Heart right ventricle (tissue), 16 donors: Measurements from ENCODE around the gene UFSP2. TPM values are rescaled to one million over a fixed set of nuclear protein-coding genes. Genes with fewer than 3 reads are reported as not detected.

Experiments
- ATAC-seq, 8 donors: fragments of 200-7000 bp; cut with Tn5 transposase; one replicate each; pipeline ENCODE4 v1.9.1; 2020; ENCODE audit warnings: mild to moderate bottlenecking in 8 of 8, moderate library complexity in 8 of 8, moderate number of reproducible peaks in 1 of 8
- DNase-seq, 2 donors: peaks; one replicate each; pipeline ENCODE4 v3.0.0-alpha.2; 2020
- H3K27ac ChIP-seq, 10 donors: fragments of 200-600 bp; sonication (generic) in 2 of 10; one replicate each; pipeline versions ENCODE4 v1.5.0 to v1.8.0; 2020 to 2022; ENCODE audit warnings: mild to moderate bottlenecking in 3 of 10
- H3K27me3 ChIP-seq, 7 donors: fragments of 200-600 bp; one replicate each; pipeline ENCODE4 v1.8.0; 2021 to 2022; ENCODE audit warnings: mild to moderate bottlenecking in 2 of 7
- H3K36me3 ChIP-seq, 9 donors: fragments of 200-600 bp; sonication (generic) in 1 of 9; one replicate each; pipeline versions ENCODE4 v1.5.0 to v1.8.0; 2020 to 2022; ENCODE audit warnings: mild to moderate bottlenecking in 2 of 9
- H3K4me1 ChIP-seq, 9 donors: fragments of 200-600 bp; sonication (generic) in 1 of 9; one replicate each; pipeline versions ENCODE4 v1.5.0 to v1.8.0; 2020 to 2022; ENCODE audit warnings: mild to moderate bottlenecking in 4 of 9
- H3K4me3 ChIP-seq, 10 donors: fragments of 200-600 bp; sonication (generic) in 2 of 10; one replicate each; pipeline versions ENCODE4 v1.5.0 to v1.8.0; 2020 to 2022; ENCODE audit warnings: mild to moderate bottlenecking in 7 of 10, moderate library complexity in 2 of 10
- H3K9me3 ChIP-seq, 11 donors: fragments of 200-600 bp in 10 of 11; sonication (generic) in 2 of 11; one replicate each; pipeline versions ENCODE4 v1.5.0 to v1.8.0; 2013 to 2022; ENCODE audit warnings: mild to moderate bottlenecking in 2 of 11, control low read depth in 1 of 11, moderate library complexity in 1 of 11
- CTCF ChIP-seq, 9 donors: fragments of 200-600 bp; sonication (generic) in 2 of 9; IDR thresholded peaks; one replicate each; pipeline versions ENCODE4 v1.5.0 to v1.8.0; 2021 to 2022; ENCODE audit warnings: antibody characterized with exemption in 9 of 9, mild to moderate bottlenecking in 5 of 9, moderate library complexity in 1 of 9
- WGBS, 2 donors: extraction: QIAGEN DNeasy Blood & Tissue Kit; methylation state at CpG; one replicate each; pipeline ENCODE4 v1.1.7; 2013; ENCODE audit warnings: inconsistent platforms in 1 of 2; 5-methylcytosine and 5-hydroxymethylcytosine counted together
- intact Hi-C, 10 donors: fragments of 100-400 bp; cut with DNase I; formaldehyde crosslinking; loops; one replicate each; pipeline versions ENCODE4 v1.11.1 to v1.14.2; 2022
- polyA plus RNA-seq, 2 donors: library from polyadenylated mRNA; stranded (reverse); fragments of 200-250 nt; gene quantifications; one replicate each; pipeline ENCODE4 v1.2.3, GENCODE V29; 2013
- total RNA-seq, 10 donors: library from RNA; stranded (reverse); fragmentation: NEBNext Ultra II Directional in 3 of 10; extraction: Animal tissue kit (Norgen Biotek cat#: 25700) in 3 of 10; gene quantifications; one replicate each; pipeline versions ENCODE4 v1.2.1 to v1.2.4, GENCODE V29; 2021 to 2023
- donor health status: Arrhythmogenic right ventricular cardiomyopathy.
- donor health status: ischemic (EF 13 %, LVEDD 7.1; RV severe dilation, severe dysfunction).
- donor health status: healthy with polysubstance abuse.
- donor health status: DM: no; HTN: yes; CAD: no.
- donor health status: DM: no; HTN: no; CAD: no.
- donor health status: ischemic (EF 25% LVEDD 6.9; RV normal size, moderate dysfunction).
- donor health status: ischemic (EF 25% LVEDD 5.7; RV mildly dilated, moderate dysfunction).
- donor health status: healthy.
- donor health status: DM: yes; HTN: yes; CAD: no.
- donor health status: Ischemic cardiomyopathy.
- donor health status: ischemic (EF 35%, LVEDD 5.7; RV mildly dilated, moderate dysfunction).
- donor health status: nonischemic (EF 11% LVEDD 7.7; RV severe dilation, severe dysfunction).
- donor health status: DM: yes; HTN: yes; CAD: no.
- donor health status: PGD.
- donor health status: ischemic (EF 29% LVEDD 5.4; RV normal size, mild dysfunction).
- donor health status: nonischemic (EF 23%, LVEDD 6.1; RV moderate dilation, normal function).

Gene UFSP2
- total and polyA plus RNA-seq, 12 donors: 16.5 to 52.4 (median 41.8) TPM

DNA sequence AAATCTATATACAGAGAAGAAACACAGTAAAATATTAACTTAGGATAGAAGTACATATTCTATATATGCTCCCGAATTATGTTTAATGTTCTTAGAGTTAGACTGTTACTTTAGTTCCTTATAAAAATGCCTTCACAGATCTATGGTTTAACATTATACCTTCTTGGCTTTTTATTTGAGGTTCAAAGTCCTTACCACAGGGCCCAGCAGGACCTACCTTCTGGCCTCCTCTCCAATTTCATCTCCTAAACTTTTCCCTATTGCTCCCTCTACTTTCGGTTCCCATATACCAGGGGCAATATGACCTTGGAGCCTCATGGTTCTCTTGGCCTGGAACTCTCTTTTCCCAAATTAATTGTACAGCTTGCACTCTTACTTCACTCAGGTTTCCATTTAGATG is 17.3 kb downstream of the UFSP2 start:
- Histone ChIP-seq H3K27me3 (no peaks in the 10 kb centered on the region), H3K4me1 (peaks cover 0 to 12% (median 0%) of the 10 kb centered on the region in 9 donors), H3K4me3 (no peak overlapping the region), H3K27ac (no peak overlapping the region), H3K9me3 (peaks cover 0 to 9% (median 0%) of the 10 kb centered on the region in 11 donors), H3K36me3 (peaks cover 0 to 100% (median 51%) of the 10 kb centered on the region in 9 donors)
- no peak for DNase-seq
- 96 to 98% methylated on average over 2 of the region's 2 CpGs for WGBS, 2 donors
- TF ChIP-seq CTCF (IDR thresholded peaks at IDR 0.05): no peak
- intact Hi-C loops: no loop called here
- ATAC-seq: no peak

DNA sequence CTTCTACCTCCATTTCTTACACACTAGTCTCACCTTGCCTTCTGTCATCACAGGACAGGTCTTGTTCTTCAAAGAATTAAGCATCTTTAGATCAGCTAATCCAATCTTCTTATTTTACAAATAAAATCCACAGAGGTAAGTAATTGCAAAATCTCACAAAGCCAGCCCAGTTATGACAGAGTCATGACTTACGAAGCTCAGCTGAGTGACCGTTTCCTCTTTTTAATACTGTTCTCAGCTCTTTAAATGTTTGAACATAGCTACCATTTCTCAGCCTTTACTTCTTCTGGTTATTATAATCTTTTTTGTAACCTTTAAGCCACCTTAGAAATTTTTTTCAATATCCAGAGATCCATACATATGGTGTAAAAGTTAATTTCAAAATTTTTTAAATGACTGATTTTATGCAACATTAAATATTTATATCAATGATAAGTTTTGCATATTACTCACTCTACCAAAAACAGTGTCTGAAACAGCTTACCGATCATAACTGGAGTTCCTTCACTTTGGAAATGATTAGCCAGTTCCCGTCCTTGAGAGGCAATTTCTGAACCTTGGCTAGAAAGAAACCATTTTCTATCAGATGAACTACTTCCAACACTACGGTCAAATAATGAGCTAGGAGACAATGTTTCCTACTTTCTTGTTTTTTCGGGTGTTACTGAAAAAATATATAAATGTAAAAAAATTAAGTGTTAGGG is 20.3 kb downstream of the UFSP2 start:
- no peak for DNase-seq
- 92 to 97% methylated on average over 6 of the region's 6 CpGs for WGBS, 2 donors
- no peaks in the 10 kb centered on the region for H3K27me3 ChIP-seq
- no peak for ATAC-seq
- H3K27ac ChIP-seq: peak overlapping the region in 1 of 10 donors; percentile 58
- no peak for TF ChIP-seq CTCF (IDR thresholded peaks at IDR 0.05)
- peaks cover 0 to 3% (median 0%) of the 10 kb centered on the region in 9 donors for H3K4me1 ChIP-seq
- intact Hi-C loops: no loop called here
- peaks cover 0 to 100% (median 43%) of the 10 kb centered on the region in 9 donors for H3K36me3 ChIP-seq
- H3K9me3 ChIP-seq: peaks cover 0 to 9% (median 0%) of the 10 kb centered on the region in 11 donors
- H3K4me3 ChIP-seq: no peak overlapping the region

DNA sequence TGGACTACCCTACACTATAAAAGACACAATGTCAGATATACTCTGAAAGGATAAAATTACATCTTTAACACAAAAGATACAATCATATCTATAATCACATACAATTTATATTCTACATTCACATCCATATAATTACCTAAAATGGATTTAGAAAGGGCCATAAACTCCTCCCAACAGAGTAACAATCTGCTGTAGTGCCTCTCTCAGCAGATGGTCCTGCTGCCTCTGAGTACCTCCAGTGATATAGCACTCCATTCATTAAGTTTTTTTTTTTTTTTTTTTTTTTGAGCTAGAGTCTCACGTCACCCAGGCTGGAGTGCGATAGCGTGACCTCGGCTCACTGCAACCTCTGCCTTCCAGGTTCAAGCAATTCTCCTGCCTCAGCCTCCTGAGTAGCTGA is 21.7 kb downstream of the UFSP2 start:
- Histone ChIP-seq H3K36me3 (peaks cover 0 to 100% (median 45%) of the 10 kb centered on the region in 9 donors), H3K27me3 (no peaks in the 10 kb centered on the region), H3K4me3 (no peak overlapping the region), H3K4me1 (peaks cover 0 to 14% (median 10%) of the 10 kb centered on the region in 9 donors), H3K27ac (no peak overlapping the region), H3K9me3 (no peaks in the 10 kb centered on the region)
- 90 to 95% methylated on average over 4 of the region's 4 CpGs for WGBS, 2 donors
- no peak for ATAC-seq
- intact Hi-C loops: no loop called here
- no peak for TF ChIP-seq CTCF (IDR thresholded peaks at IDR 0.05)
- DNase-seq: no peak

DNA sequence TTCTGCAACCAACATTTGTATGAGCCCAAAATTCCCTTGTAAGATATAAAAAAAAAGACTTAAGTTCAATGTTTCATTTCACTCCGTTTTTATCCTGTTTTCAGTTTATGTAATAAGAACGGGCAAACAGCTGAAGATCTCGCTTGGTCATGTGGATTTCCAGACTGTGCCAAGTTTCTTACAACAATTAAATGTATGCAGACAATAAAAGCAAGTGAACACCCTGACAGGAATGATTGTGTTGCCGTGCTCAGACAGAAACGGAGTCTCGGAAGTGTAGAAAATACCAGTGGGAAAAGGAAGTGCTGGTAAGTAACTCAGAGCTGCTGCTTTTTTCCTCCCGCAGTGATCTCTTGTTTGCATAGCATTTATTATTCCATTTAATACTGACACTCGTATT is 26.3 kb downstream of the UFSP2 start:
- WGBS, 2 donors: 56 to 64% methylated on average over 8 of the region's 8 CpGs
- no peaks in the 10 kb centered on the region for H3K9me3 ChIP-seq
- H3K27me3 ChIP-seq: no peaks in the 10 kb centered on the region
- H3K4me3 ChIP-seq: no peak overlapping the region
- peak overlapping the region in 2 of 10 donors; percentile 12 to 22 for H3K27ac ChIP-seq
- no peak for ATAC-seq
- TF ChIP-seq CTCF (IDR thresholded peaks at IDR 0.05): no peak
- DNase-seq: no peak
- H3K4me1 ChIP-seq: peaks cover 7 to 45% (median 39%) of the 10 kb centered on the region in 9 donors
- H3K36me3 ChIP-seq: peaks cover 0 to 61% (median 15%) of the 10 kb centered on the region in 9 donors
- intact Hi-C loops: loop anchor here in 8 of 10 donors (2.0 to 10.0 kb wide), 8 partner anchors 25 to 205 kb away; partner anchors contain the start of genes CFAP97 (in 3 of the 8), CCDC110 (in 1 of the 8), SNX25 (in 1 of the 8) and UFSP2 (in 1 of the 8)
